T1000 (cell line): ENCODE measurements around the gene GLIPR1L2.
"Not testable (repeated sequence)": the region's sequence is repeated elsewhere in the genome, so short reads cannot be mapped to it uniquely, and the experiment has no call there.

ENCODE experiments used
- DNase-seq: peaks from one replicate; lab custom pipeline; 2025; ENCODE audit warnings: mixed read lengths; lab: John Stamatoyannopoulos, UW

GLIPR1L2 gene

GRCh38 chr12:75390899-75391538 lies at the start of gene GLIPR1L2:
GLIPR1L2 (plus strand) TSS chr12:75391089; CDS start chr12:75391117, 28 bp downstream.
- DNase-seq: peak; percentile 93

- no peak for DNase-seq
Observed at GRCh38 chr12:75341873-75342272, 49.0 kb upstream of the GLIPR1L2 start.

- no peak for DNase-seq
Observed at GRCh38 chr12:75345531-75345930, 45.4 kb upstream of the GLIPR1L2 start.

- not testable (repeated sequence) for DNase-seq
Observed at GRCh38 chr12:75346215-75346614, 44.7 kb upstream of the GLIPR1L2 start.

- DNase-seq: no peak
Observed at GRCh38 chr12:75349946-75350345, 40.9 kb upstream of the GLIPR1L2 start.

- DNase-seq: no peak
Observed at GRCh38 chr12:75350413-75350812, 40.5 kb upstream of the GLIPR1L2 start.

GRCh38 chr12:75354011-75354410 lies 36.9 kb upstream of the GLIPR1L2 start:
- no peak for DNase-seq

GRCh38 chr12:75360920-75361319 lies 30.0 kb upstream of the GLIPR1L2 start:
- no peak for DNase-seq

GRCh38 chr12:75361408-75361807 lies 29.5 kb upstream of the GLIPR1L2 start:
- DNase-seq: no peak

GRCh38 chr12:75364919-75365318 lies 26.0 kb upstream of the GLIPR1L2 start:
- no peak for DNase-seq

- no peak for DNase-seq
Observed at GRCh38 chr12:75366629-75367028, 24.3 kb upstream of the GLIPR1L2 start.

- DNase-seq: no peak
Observed at GRCh38 chr12:75374971-75375370, 15.9 kb upstream of the GLIPR1L2 start.

- DNase-seq: no peak
Observed at GRCh38 chr12:75378354-75378753, 12.5 kb upstream of the GLIPR1L2 start.

GRCh38 chr12:75389061-75389460 lies 1.8 kb upstream of the GLIPR1L2 start:
- no peak for DNase-seq

GRCh38 chr12:75389706-75390105 lies 1.2 kb upstream of the GLIPR1L2 start:
- DNase-seq: no peak

- no peak for DNase-seq
Observed at GRCh38 chr12:75390156-75390898, 562 bp upstream of the GLIPR1L2 start.

GRCh38 chr12:75404231-75404630 lies 13.3 kb downstream of the GLIPR1L2 start:
- DNase-seq: no peak

- DNase-seq: no peak
Observed at GRCh38 chr12:75407683-75408082, 16.8 kb downstream of the GLIPR1L2 start.

- no peak for DNase-seq
Observed at GRCh38 chr12:75409830-75410229, 18.9 kb downstream of the GLIPR1L2 start.

GRCh38 chr12:75414671-75415070 lies 23.8 kb downstream of the GLIPR1L2 start:
- no peak for DNase-seq

GRCh38 chr12:75419841-75420240 lies 29.0 kb downstream of the GLIPR1L2 start:
- DNase-seq: no peak

- DNase-seq: no peak
Observed at GRCh38 chr12:75427491-75427890, 36.6 kb downstream of the GLIPR1L2 start.

GRCh38 chr12:75428767-75429166 lies 37.9 kb downstream of the GLIPR1L2 start:
- DNase-seq: no peak

GRCh38 chr12:75432924-75433323 lies 42.0 kb downstream of the GLIPR1L2 start:
- no peak for DNase-seq
